BJ (cell line): ENCODE results near the gene SORCS1. TPM values are rescaled to one million over a fixed set of nuclear protein-coding genes. Genes with fewer than 3 reads are reported as not detected.

Experiments used
- CTCF ChIA-PET: fragments of 350-600 bp; formaldehyde crosslinking; extraction: SDS; loops from one replicate; lab custom pipeline; 2021; ENCODE audit warnings: antibody characterized with exemption, inconsistent platforms; lab: Yijun Ruan, JAX
- POLR2A ChIA-PET: fragments of 300-600 bp; sonication (Branson Sonifier 250); formaldehyde crosslinking; extraction: SDS; loops from one replicate; lab custom pipeline; 2021; ENCODE audit warnings: antibody characterized with exemption; lab: Charles Lee
- DNase-seq: peaks from one replicate; pipeline ENCODE4 v3.0.0-alpha.2; 2011; ENCODE audit warnings: low read depth
- H3K27me3 ChIP-seq: 2 replicates; pipeline ENCODE4 v1.6.0; 2011; ENCODE audit warnings: low read length; ENCODE audit not compliant: control insufficient read depth, insufficient read depth
- H3K36me3 ChIP-seq: 2 replicates; pipeline ENCODE4 v1.5.1; 2011; ENCODE audit warnings: low read length; ENCODE audit not compliant: control insufficient read depth, insufficient read depth
- H3K4me3 ChIP-seq: 2 replicates; pipeline ENCODE4 v1.5.1; 2011; ENCODE audit warnings: low read depth, mild to moderate bottlenecking, control low read depth, low read length
- polyA plus RNA-seq: library from polyadenylated mRNA; depleted of rRNA; stranded (reverse); fragments of >200 nt; gene quantifications from 2 replicates; pipeline ENCODE4 v1.2.3, GENCODE V29; 2011
- TF ChIP-seq, protein P1 (sequence below): IDR thresholded peaks from 2 replicates; pipeline ENCODE4 v1.5.1; 2011; ENCODE audit warnings: low read depth, mild to moderate bottlenecking, control low read depth, inconsistent platforms, low read length, moderate library complexity; ENCODE audit not compliant: insufficient read depth

SORCS1 gene
- polyA plus RNA-seq, 1 experiment: 0.01 TPM

DNA sequence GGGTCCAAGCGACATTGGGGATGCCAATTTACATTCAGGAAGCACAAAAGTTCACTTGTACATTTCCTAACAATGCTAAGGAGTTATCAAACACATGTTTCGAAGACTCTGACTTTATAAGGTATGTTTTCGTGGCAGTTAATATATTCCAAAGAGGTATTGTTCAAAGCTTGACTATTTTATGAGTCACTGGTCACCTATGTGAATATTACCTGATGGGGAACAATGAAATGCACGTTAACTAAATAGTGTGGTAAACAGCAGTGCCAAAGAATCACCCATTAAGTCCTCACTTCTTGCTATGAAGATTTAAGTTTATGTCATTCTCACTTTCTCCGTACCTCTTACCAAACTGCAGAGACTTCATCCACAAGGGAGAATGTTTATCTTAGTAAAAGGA is 550.2 kb downstream of the SORCS1 start:
- ChIA-PET POLR2A (no interaction called here), CTCF (no interaction called here)
- no peak for DNase-seq
- H3K4me3 ChIP-seq: no peak overlapping the region
- TF ChIP-seq, protein P1, sequence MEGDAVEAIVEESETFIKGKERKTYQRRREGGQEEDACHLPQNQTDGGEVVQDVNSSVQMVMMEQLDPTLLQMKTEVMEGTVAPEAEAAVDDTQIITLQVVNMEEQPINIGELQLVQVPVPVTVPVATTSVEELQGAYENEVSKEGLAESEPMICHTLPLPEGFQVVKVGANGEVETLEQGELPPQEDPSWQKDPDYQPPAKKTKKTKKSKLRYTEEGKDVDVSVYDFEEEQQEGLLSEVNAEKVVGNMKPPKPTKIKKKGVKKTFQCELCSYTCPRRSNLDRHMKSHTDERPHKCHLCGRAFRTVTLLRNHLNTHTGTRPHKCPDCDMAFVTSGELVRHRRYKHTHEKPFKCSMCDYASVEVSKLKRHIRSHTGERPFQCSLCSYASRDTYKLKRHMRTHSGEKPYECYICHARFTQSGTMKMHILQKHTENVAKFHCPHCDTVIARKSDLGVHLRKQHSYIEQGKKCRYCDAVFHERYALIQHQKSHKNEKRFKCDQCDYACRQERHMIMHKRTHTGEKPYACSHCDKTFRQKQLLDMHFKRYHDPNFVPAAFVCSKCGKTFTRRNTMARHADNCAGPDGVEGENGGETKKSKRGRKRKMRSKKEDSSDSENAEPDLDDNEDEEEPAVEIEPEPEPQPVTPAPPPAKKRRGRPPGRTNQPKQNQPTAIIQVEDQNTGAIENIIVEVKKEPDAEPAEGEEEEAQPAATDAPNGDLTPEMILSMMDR: no peak
- no peaks in the 10 kb centered on the region for H3K27me3 ChIP-seq
- H3K36me3 ChIP-seq: no peaks in the 10 kb centered on the region

DNA sequence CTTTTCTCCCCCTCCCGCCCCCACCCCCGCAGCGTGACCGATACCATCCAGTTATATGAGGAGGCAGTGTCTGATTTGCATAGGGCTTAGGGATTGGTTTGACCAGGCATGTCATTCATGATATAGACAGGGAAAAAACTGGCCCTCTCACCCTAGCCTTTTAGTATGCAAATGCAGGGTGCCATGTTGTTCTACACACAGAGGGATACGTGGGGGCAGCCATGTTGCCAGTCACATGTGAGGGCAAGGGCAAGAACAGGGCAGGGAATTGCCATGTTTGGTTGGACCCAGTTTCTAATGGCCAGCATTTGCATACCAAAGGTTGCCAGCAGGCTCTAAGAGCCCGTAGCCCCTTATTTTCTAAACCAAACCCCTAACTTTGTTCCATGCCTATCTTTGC is 552.1 kb downstream of the SORCS1 start:
- POLR2A ChIA-PET: no interaction called here
- no peaks in the 10 kb centered on the region for H3K36me3 ChIP-seq
- no peaks in the 10 kb centered on the region for H3K27me3 ChIP-seq
- no peak overlapping the region for H3K4me3 ChIP-seq
- CTCF ChIA-PET: interaction anchor here (1.2 kb wide), 1 partner anchor 12 kb away, joined by 5 read pairs; no protein-coding TSS in a partner anchor
- TF ChIP-seq, protein P1: no peak
- DNase-seq: no peak

DNA sequence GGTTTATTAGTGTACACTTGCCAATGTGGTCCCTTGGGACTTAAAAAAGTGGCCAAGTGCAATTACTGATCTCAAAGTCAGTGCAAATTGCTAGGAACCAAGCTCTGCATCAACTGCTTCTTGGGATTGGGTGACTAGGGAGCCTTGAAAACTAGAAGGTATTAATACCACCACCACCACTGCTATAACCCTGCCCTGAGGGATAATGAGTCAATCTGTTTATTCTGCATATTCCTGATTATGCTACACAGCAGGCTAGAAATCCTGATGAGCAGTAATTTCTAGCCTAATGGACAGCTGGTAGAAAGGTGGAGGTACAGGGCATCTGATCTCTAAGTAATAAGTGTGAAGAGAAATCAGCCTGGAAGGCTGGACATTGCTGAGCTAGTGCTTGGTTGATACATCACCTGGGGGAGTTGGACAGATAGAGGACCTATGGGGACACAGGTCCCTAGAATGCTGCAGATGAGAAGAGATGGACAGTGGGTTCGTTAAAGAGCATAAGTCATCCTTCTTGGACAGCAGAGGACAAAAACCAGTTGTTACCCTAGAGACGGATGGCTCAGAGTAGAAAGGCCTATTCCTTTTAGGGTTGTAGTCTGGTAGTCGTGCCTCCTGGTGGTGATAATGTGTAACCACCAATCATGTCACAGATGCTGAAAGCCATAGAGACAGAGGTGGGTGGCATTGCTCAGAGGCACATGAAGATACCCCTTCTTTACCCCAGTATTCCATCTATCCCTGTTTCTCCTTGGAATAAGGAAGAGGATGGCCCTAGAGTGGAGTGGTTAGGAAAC is 554.8 kb downstream of the SORCS1 start:
- Histone ChIP-seq H3K4me3 (no peak overlapping the region), H3K36me3 (no peaks in the 10 kb centered on the region), H3K27me3 (no peaks in the 10 kb centered on the region)
- no peak for DNase-seq
- POLR2A ChIA-PET: no interaction called here
- TF ChIP-seq, protein P1: peak; percentile 29; the same call in 1 of the 2 replicates
- CTCF ChIA-PET: interaction anchor here (1.9 kb wide), 1 partner anchor 11 kb away, joined by 8 read pairs; no protein-coding TSS in a partner anchor

DNA sequence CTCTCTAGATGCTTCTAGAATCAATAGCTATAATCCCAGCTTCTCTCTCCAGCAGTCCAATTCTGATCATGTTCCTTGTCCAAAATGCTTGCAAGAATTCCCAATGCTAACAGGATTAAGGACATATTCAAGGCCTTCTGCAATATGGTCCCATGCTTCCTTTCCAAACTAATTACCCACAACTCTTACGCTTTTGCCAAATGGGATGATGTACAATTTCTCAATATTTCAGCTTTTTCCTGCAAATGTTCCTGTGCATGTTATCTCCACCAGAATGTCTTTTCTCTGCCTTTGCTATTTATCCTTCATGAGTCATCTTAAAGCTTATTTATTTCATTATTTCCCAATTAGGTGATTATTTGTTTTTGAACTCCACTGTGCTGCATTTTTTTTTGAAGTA is 556.4 kb downstream of the SORCS1 start:
- H3K36me3 ChIP-seq: no peaks in the 10 kb centered on the region
- TF ChIP-seq, protein P1: no peak
- ChIA-PET POLR2A (interaction anchor here (0.5 kb wide), 1 partner anchor 9 kb away, joined by 5 read pairs; no protein-coding TSS in a partner anchor), CTCF (interaction anchor here (0.6 to 1.1 kb wide), 4 partner anchors 16 to 190 kb away, joined by 3 to 5 read pairs (median 3); no protein-coding TSS in a partner anchor)
- no peak for DNase-seq
- H3K4me3 ChIP-seq: no peak overlapping the region
- no peaks in the 10 kb centered on the region for H3K27me3 ChIP-seq

DNA sequence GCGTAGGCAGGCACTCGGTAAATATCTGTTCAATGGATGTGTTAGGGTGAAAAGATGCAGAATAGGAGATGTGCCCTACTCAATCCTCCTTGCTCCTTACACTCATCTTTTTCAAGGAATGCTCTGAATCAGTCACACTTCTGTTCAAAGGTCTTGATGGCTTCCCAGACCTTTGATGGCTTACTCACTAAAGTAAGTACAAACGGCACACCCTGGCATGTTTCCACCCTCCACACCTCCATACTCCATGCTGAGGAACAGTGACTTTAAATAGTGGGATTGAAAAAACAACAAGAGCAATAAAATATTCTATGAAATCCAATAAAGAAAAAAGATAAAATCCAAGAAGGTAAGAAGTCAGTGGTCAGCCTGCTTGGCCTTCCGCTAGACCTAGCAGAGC is 569.2 kb downstream of the SORCS1 start:
- Histone ChIP-seq H3K4me3 (no peak overlapping the region), H3K36me3 (no peaks in the 10 kb centered on the region), H3K27me3 (no peaks in the 10 kb centered on the region)
- ChIA-PET POLR2A (no interaction called here), CTCF (interaction anchor here (0.6 kb wide), 1 partner anchor 77 kb away, joined by 3 read pairs; no protein-coding TSS in a partner anchor)
- no peak for DNase-seq
- TF ChIP-seq, protein P1: no peak
